ENCODE measurements around the gene ESYT2. TPM values are rescaled to one million over a fixed set of nuclear protein-coding genes. Genes with fewer than 3 reads are reported as not detected.

The ESYT2 gene
- total and polyA plus RNA-seq, 2 donors (not counting 1 experiment from before 2014, with no cell fraction given): 66.0 to 93.0 TPM

GRCh38 chr7:158687406-158687805 is 141.9 kb downstream of the ESYT2 start:
- no peak overlapping the region for H3K9ac ChIP-seq (ENCODE audit: insufficient read depth, low read length)
- no peak overlapping the region for H3K27ac ChIP-seq (ENCODE audit: insufficient read depth, low read length)
- peaks cover 8% of the 10 kb centered on the region for H3K36me3 ChIP-seq (ENCODE audit: control insufficient read depth, insufficient read depth, low read length)
- TF ChIP-seq EZH2 (IDR thresholded peaks at IDR 0.05; ENCODE audit: low read length, missing control alignments): no peak
- no peak for TF ChIP-seq CTCF (conservative IDR thresholded peaks at IDR 0.05 in 1 of 2, IDR thresholded peaks at IDR 0.05 in 1 of 2; ENCODE audit: low read depth in 1 of 2, low read length in 2 of 2)
- no peaks in the 10 kb centered on the region for H4K20me1 ChIP-seq (ENCODE audit: control insufficient read depth, extremely low read depth, insufficient read depth, low read length)
- H3K4me3 ChIP-seq (replicated peaks in 1 of 4; ENCODE audit: control extremely low read depth in 1 of 4, insufficient read depth in 1 of 4, low read depth in 3 of 4, low read length in 4 of 4): no peak overlapping the region
- DNase-seq (ENCODE audit: low read depth in 2 of 2): no peak
- no peak overlapping the region for H2AFZ ChIP-seq (ENCODE audit: low read length)
- no peak overlapping the region for H3K4me2 ChIP-seq (ENCODE audit: extremely low read depth, insufficient read depth, low read length)
- H3K9me3 ChIP-seq (ENCODE audit: control insufficient read depth, insufficient read depth, low read depth, low read length): no peaks in the 10 kb centered on the region
- H3K27me3 ChIP-seq (ENCODE audit: control insufficient read depth, insufficient read depth, low read length): no peaks in the 10 kb centered on the region
- no peaks in the 10 kb centered on the region for H3K79me2 ChIP-seq (ENCODE audit: control insufficient read depth, insufficient read depth, low read length)
- H3K4me1 ChIP-seq (ENCODE audit: control insufficient read depth, extremely low read depth, insufficient read depth, low read length): peaks cover 13% of the 10 kb centered on the region

- H2AFZ ChIP-seq (ENCODE audit: low read length): no peak overlapping the region
- no peaks in the 10 kb centered on the region for H3K27me3 ChIP-seq (ENCODE audit: control insufficient read depth, insufficient read depth, low read length)
- peaks cover 13% of the 10 kb centered on the region for H3K4me1 ChIP-seq (ENCODE audit: control insufficient read depth, extremely low read depth, insufficient read depth, low read length)
- no peak overlapping the region for H3K27ac ChIP-seq (ENCODE audit: insufficient read depth, low read length)
- peaks cover 8% of the 10 kb centered on the region for H3K36me3 ChIP-seq (ENCODE audit: control insufficient read depth, insufficient read depth, low read length)
- H3K4me2 ChIP-seq (ENCODE audit: extremely low read depth, insufficient read depth, low read length): no peak overlapping the region
- DNase-seq (ENCODE audit: low read depth in 2 of 2): peak in 1 of 2 donors; percentile 72
- H3K4me3 ChIP-seq (replicated peaks in 1 of 4; ENCODE audit: control extremely low read depth in 1 of 4, insufficient read depth in 1 of 4, low read depth in 3 of 4, low read length in 4 of 4): no peak overlapping the region
- H3K9ac ChIP-seq (ENCODE audit: insufficient read depth, low read length): no peak overlapping the region
- no peaks in the 10 kb centered on the region for H3K9me3 ChIP-seq (ENCODE audit: control insufficient read depth, insufficient read depth, low read depth, low read length)
- TF ChIP-seq CTCF (conservative IDR thresholded peaks at IDR 0.05 in 1 of 2, IDR thresholded peaks at IDR 0.05 in 1 of 2; ENCODE audit: low read depth in 1 of 2, low read length in 2 of 2) (no peak), EZH2 (IDR thresholded peaks at IDR 0.05; ENCODE audit: low read length, missing control alignments) (no peak)
- no peaks in the 10 kb centered on the region for H3K79me2 ChIP-seq (ENCODE audit: control insufficient read depth, insufficient read depth, low read length)
- no peaks in the 10 kb centered on the region for H4K20me1 ChIP-seq (ENCODE audit: control insufficient read depth, extremely low read depth, insufficient read depth, low read length)
Measured at GRCh38 chr7:158685693-158686092, 143.6 kb downstream of the ESYT2 start.

- Histone ChIP-seq H3K4me1 (ENCODE audit: control insufficient read depth, extremely low read depth, insufficient read depth, low read length) (peaks cover 13% of the 10 kb centered on the region), H3K4me3 (replicated peaks in 1 of 4; ENCODE audit: control extremely low read depth in 1 of 4, insufficient read depth in 1 of 4, low read depth in 3 of 4, low read length in 4 of 4) (no peak overlapping the region), H3K9ac (ENCODE audit: insufficient read depth, low read length) (no peak overlapping the region), H2AFZ (ENCODE audit: low read length) (no peak overlapping the region), H3K36me3 (ENCODE audit: control insufficient read depth, insufficient read depth, low read length) (peaks cover 8% of the 10 kb centered on the region), H3K27ac (ENCODE audit: insufficient read depth, low read length) (no peak overlapping the region), H4K20me1 (ENCODE audit: control insufficient read depth, extremely low read depth, insufficient read depth, low read length) (no peaks in the 10 kb centered on the region), H3K79me2 (ENCODE audit: control insufficient read depth, insufficient read depth, low read length) (no peaks in the 10 kb centered on the region), H3K27me3 (ENCODE audit: control insufficient read depth, insufficient read depth, low read length) (no peaks in the 10 kb centered on the region), H3K4me2 (ENCODE audit: extremely low read depth, insufficient read depth, low read length) (no peak overlapping the region), H3K9me3 (ENCODE audit: control insufficient read depth, insufficient read depth, low read depth, low read length) (no peaks in the 10 kb centered on the region)
- TF ChIP-seq CTCF (conservative IDR thresholded peaks at IDR 0.05 in 1 of 2, IDR thresholded peaks at IDR 0.05 in 1 of 2; ENCODE audit: low read depth in 1 of 2, low read length in 2 of 2) (no peak), EZH2 (IDR thresholded peaks at IDR 0.05; ENCODE audit: low read length, missing control alignments) (no peak)
- DNase-seq (ENCODE audit: low read depth in 2 of 2): peak; percentile 11 to 48
Measured at GRCh38 chr7:158684329-158684728, 145.0 kb downstream of the ESYT2 start.

Data from fibroblast of lung (primary cell).